SK-N-SH treated with all-trans-retinoic acid at 6 μM for 48 hours (cell line): ENCODE data around the gene BRAT1.

Experiments
- CSDC2 ChIP-seq: fragments of 250-450 bp; sonication (Bioruptor Pico); IDR thresholded peaks from 2 replicates; pipeline ENCODE4 v1.5.0; 2020; ENCODE audit warnings: mild to moderate bottlenecking, moderate library complexity
- ISL1 ChIP-seq: fragments of 250-450 bp; sonication (Bioruptor Pico); IDR thresholded peaks from 2 replicates; pipeline ENCODE4 v2.1.2; 2022; ENCODE audit warnings: mild to moderate bottlenecking, moderate library complexity
- RARB ChIP-seq: fragments of 250-450 bp; sonication (Bioruptor Pico); IDR thresholded peaks from 2 replicates; pipeline ENCODE4 v1.8.0; 2021; ENCODE audit warnings: mild to moderate bottlenecking, moderate library complexity
- TCF4 ChIP-seq: fragments of 250-450 bp; sonication (Bioruptor Pico); IDR thresholded peaks from 2 replicates; pipeline ENCODE4 v1.8.0; 2021; ENCODE audit warnings: mild to moderate bottlenecking, moderate library complexity, borderline replicate concordance
- ZFP3 ChIP-seq: fragments of 250-450 bp; sonication (Bioruptor Pico); IDR thresholded peaks from 2 replicates; pipeline ENCODE4 v1.5.0; 2020; ENCODE audit warnings: mild to moderate bottlenecking, moderate library complexity
- ZFP30 ChIP-seq: fragments of 450-650 bp; formaldehyde crosslinking; IDR thresholded peaks from 2 replicates; pipeline ENCODE4 v1.5.0; 2022; ENCODE audit warnings: mild to moderate bottlenecking, moderate library complexity
- ZNF8 ChIP-seq: fragments of 450-650 bp; formaldehyde crosslinking; IDR thresholded peaks from 2 replicates; pipeline ENCODE4 v1.5.0; 2020; ENCODE audit warnings: mild to moderate bottlenecking, moderate library complexity
- TF ChIP-seq, protein P1 (sequence below): fragments of 250-450 bp; sonication (Bioruptor Pico); IDR thresholded peaks from 2 replicates; pipeline ENCODE4 v1.8.0; 2020; ENCODE audit warnings: mild to moderate bottlenecking, moderate library complexity, borderline replicate concordance

DNA sequence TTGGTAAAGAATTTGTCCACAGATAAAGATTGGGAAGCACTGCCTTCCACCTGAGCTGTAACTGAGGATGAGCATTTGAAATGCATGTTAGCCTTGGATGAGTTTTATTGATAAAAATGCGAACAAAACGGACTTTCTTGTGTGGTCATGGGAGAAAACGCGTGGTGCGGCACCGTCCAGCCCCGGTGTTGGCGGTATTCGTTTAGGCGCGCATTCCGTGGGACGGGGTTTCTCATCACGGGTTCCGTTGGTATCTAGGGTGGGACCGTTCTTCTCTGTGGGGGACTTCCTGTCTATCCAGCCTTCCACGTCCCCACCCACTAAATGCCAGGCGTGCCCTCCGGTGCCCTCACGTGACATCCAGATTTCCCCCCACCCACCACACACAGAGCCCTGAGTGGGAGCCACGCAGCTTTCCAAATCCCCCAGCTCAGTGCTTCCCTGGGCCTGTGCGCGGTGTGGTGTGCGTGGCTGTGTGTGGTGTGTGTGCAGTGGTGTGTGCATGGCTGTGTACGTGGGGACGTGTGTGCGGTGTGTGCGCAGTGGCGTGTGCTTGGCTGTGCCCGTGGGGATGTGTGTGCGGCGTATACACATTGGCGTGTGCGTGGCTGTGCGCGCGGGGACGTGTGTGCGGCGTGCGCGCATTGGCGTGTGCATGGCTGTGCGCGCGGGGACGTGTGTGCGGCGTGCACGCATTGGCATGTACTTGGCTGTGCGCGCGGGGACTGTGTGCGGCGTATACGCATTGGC is 21.6 kb upstream of the BRAT1 start:
- TF ChIP-seq, protein P1, sequence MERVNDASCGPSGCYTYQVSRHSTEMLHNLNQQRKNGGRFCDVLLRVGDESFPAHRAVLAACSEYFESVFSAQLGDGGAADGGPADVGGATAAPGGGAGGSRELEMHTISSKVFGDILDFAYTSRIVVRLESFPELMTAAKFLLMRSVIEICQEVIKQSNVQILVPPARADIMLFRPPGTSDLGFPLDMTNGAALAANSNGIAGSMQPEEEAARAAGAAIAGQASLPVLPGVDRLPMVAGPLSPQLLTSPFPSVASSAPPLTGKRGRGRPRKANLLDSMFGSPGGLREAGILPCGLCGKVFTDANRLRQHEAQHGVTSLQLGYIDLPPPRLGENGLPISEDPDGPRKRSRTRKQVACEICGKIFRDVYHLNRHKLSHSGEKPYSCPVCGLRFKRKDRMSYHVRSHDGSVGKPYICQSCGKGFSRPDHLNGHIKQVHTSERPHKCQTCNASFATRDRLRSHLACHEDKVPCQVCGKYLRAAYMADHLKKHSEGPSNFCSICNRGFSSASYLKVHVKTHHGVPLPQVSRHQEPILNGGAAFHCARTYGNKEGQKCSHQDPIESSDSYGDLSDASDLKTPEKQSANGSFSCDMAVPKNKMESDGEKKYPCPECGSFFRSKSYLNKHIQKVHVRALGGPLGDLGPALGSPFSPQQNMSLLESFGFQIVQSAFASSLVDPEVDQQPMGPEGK (CRISPR knock-in tag): no peak
- TF ChIP-seq RARB (no peak), ZNF8 (CRISPR knock-in tag) (no peak), ISL1 (CRISPR knock-in tag) (no peak), ZFP30 (CRISPR knock-in tag) (no peak), TCF4 (CRISPR knock-in tag) (no peak), ZFP3 (CRISPR knock-in tag) (no peak), CSDC2 (CRISPR knock-in tag) (no peak)
